ENCODE results near the gene CREB5. TPM values are rescaled to one million over a fixed set of nuclear protein-coding genes. Genes with fewer than 3 reads are reported as not detected.

Gene CREB5
- total and polyA plus RNA-seq, 2 donors from 2014 or later, result 3.4 to 27.2 TPM

- H3K27me3 ChIP-seq (ENCODE audit: control insufficient read depth, insufficient read depth, low read length), result no peaks in the 10 kb centered on the region
- no peak for FAIRE-seq
- no peaks in the 10 kb centered on the region for H3K9me3 ChIP-seq (ENCODE audit: control insufficient read depth in 2 of 3, insufficient read depth in 1 of 3, low read length in 3 of 3)
- H3K4me1 ChIP-seq (ENCODE audit: control insufficient read depth in 2 of 3, insufficient read depth in 2 of 3, low read depth in 1 of 3, low read length in 3 of 3), result no peaks in the 10 kb centered on the region
- intact Hi-C loops (cut with DNase I), result no loop called here
- no peak overlapping the region for H3K4me3 ChIP-seq (ENCODE audit: low read length in 3 of 3)
- H3K9ac ChIP-seq (ENCODE audit: low read length in 3 of 3), result no peak overlapping the region
- DNase-seq, result no peak
- H3K27ac ChIP-seq (ENCODE audit: low read depth in 2 of 2, low read length in 2 of 2), result no peak overlapping the region
- H3K36me3 ChIP-seq (ENCODE audit: control insufficient read depth in 2 of 3, insufficient read depth in 3 of 3, low read length in 3 of 3), result no peaks in the 10 kb centered on the region
- no peak for TF ChIP-seq CTCF (IDR thresholded peaks at IDR 0.05; ENCODE audit: borderline replicate concordance, extremely low read depth, insufficient read depth)
Measured at GRCh38 chr7:28776463-28777157, 364.3 kb downstream of the CREB5 start.

GRCh38 chr7:28778786-28779185 lies 366.5 kb downstream of the CREB5 start:
- Histone ChIP-seq H3K27ac (ENCODE audit: low read depth in 2 of 2, low read length in 2 of 2) (no peak overlapping the region), H3K4me3 (ENCODE audit: low read length in 3 of 3) (no peak overlapping the region), H3K27me3 (ENCODE audit: control insufficient read depth, insufficient read depth, low read length) (no peaks in the 10 kb centered on the region), H3K9me3 (ENCODE audit: control insufficient read depth in 2 of 3, insufficient read depth in 1 of 3, low read length in 3 of 3) (no peaks in the 10 kb centered on the region), H3K9ac (ENCODE audit: low read length in 3 of 3) (no peak overlapping the region), H3K4me1 (ENCODE audit: control insufficient read depth in 2 of 3, insufficient read depth in 2 of 3, low read depth in 1 of 3, low read length in 3 of 3) (peaks cover 0 to under 1% (median 0%) of the 10 kb centered on the region in 3 donors), H3K36me3 (ENCODE audit: control insufficient read depth in 2 of 3, insufficient read depth in 3 of 3, low read length in 3 of 3) (no peaks in the 10 kb centered on the region)
- FAIRE-seq (no peak), DNase-seq (no peak)
- no peak for TF ChIP-seq CTCF (IDR thresholded peaks at IDR 0.05; ENCODE audit: borderline replicate concordance, extremely low read depth, insufficient read depth)
- intact Hi-C loops (cut with DNase I), result no loop called here

GRCh38 chr7:28779954-28780353 lies 367.6 kb downstream of the CREB5 start:
- no peak overlapping the region for H3K9ac ChIP-seq (ENCODE audit: low read length in 3 of 3)
- H3K9me3 ChIP-seq (ENCODE audit: control insufficient read depth in 2 of 3, insufficient read depth in 1 of 3, low read length in 3 of 3), result no peaks in the 10 kb centered on the region
- no peak for DNase-seq
- no peak for FAIRE-seq
- no peak overlapping the region for H3K27ac ChIP-seq (ENCODE audit: low read depth in 2 of 2, low read length in 2 of 2)
- intact Hi-C loops (cut with DNase I), result no loop called here
- no peaks in the 10 kb centered on the region for H3K27me3 ChIP-seq (ENCODE audit: control insufficient read depth, insufficient read depth, low read length)
- no peak overlapping the region for H3K4me3 ChIP-seq (ENCODE audit: low read length in 3 of 3)
- peaks cover 0 to 10% (median 3%) of the 10 kb centered on the region in 3 donors for H3K4me1 ChIP-seq (ENCODE audit: control insufficient read depth in 2 of 3, insufficient read depth in 2 of 3, low read depth in 1 of 3, low read length in 3 of 3)
- no peak for TF ChIP-seq CTCF (IDR thresholded peaks at IDR 0.05; ENCODE audit: borderline replicate concordance, extremely low read depth, insufficient read depth)
- H3K36me3 ChIP-seq (ENCODE audit: control insufficient read depth in 2 of 3, insufficient read depth in 3 of 3, low read length in 3 of 3), result no peaks in the 10 kb centered on the region
